Spleen (tissue), 11 donors: ENCODE measurements around the gene NAALADL2. TPM values are rescaled to one million over a fixed set of nuclear protein-coding genes. Genes with fewer than 3 reads are reported as not detected.
"Not testable (repeated sequence)": the region's sequence is repeated elsewhere in the genome, so short reads cannot be mapped to it uniquely, and the experiment has no call there.

Source experiments
- DNase-seq: peaks from one replicate; pipeline ENCODE4 v3.0.0-alpha.2; 2020
- H3K27ac ChIP-seq, 8 donors: fragments of 200-600 bp; sonication (generic) in 7 of 8; 1 replicate in 4 of 8; 2 replicates in 4 of 8; pipeline versions ENCODE4 v1.5.0 to v1.8.0; 2016 to 2021; ENCODE audit warnings: inconsistent platforms in 4 of 8, mild to moderate bottlenecking in 4 of 8, moderate library complexity in 1 of 8
- H3K27me3 ChIP-seq, 7 donors: fragments of 200-600 bp; sonication (generic) in 6 of 7; replicated peaks in 1 of 7; 1 replicate in 4 of 7; 2 replicates in 3 of 7; pipeline versions ENCODE4 v1.5.0 to v1.8.0; 2016 to 2021; ENCODE audit warnings: inconsistent platforms in 3 of 7, mild to moderate bottlenecking in 1 of 7
- H3K36me3 ChIP-seq, 6 donors: fragments of 200-600 bp; sonication (generic) in 5 of 6; 1 replicate in 4 of 6; 2 replicates in 2 of 6; pipeline versions ENCODE4 v1.5.0 to v1.8.0; 2016 to 2021; ENCODE audit warnings: inconsistent platforms in 2 of 6
- H3K4me1 ChIP-seq, 6 donors: fragments of 200-600 bp; sonication (generic) in 5 of 6; 1 replicate in 3 of 6; 2 replicates in 3 of 6; pipeline versions ENCODE4 v1.5.0 to v1.8.0; 2016 to 2021; ENCODE audit warnings: inconsistent platforms in 3 of 6
- H3K4me3 ChIP-seq, 8 donors: fragments of 200-600 bp; sonication (generic) in 7 of 8; 1 replicate in 4 of 8; 2 replicates in 4 of 8; pipeline versions ENCODE4 v1.5.0 to v1.8.0; 2016 to 2021; ENCODE audit warnings: inconsistent platforms in 4 of 8, mild to moderate bottlenecking in 4 of 8, moderate library complexity in 2 of 8
- H3K9me3 ChIP-seq, 8 donors: fragments of 200-600 bp; sonication (generic) in 7 of 8; 1 replicate in 4 of 8; 2 replicates in 4 of 8; pipeline versions ENCODE4 v1.5.0 to v1.8.0; 2016 to 2021; ENCODE audit warnings: inconsistent platforms in 4 of 8
- CTCF ChIP-seq, 11 experiments: fragments of 200-600 bp in 7 of 11; fragments of 450-650 bp in 4 of 11; sonication (generic) in 4 of 11; IDR thresholded peaks in 8 of 11; conservative IDR thresholded peaks in 3 of 11; 1 replicate in 7 of 11; 2 replicates in 4 of 11; pipeline versions ENCODE4 v1.4.0 to v1.8.0; 2016 to 2021; ENCODE audit warnings: antibody characterized with exemption in 11 of 11, inconsistent platforms in 4 of 11, mild to moderate bottlenecking in 1 of 11
- POLR2A ChIP-seq, 3 donors: fragments of 450-650 bp; IDR thresholded peaks; one replicate each; pipeline ENCODE4 v1.5.1; 2017; ENCODE audit warnings: antibody characterized with exemption in 3 of 3, mild to moderate bottlenecking in 1 of 3
- POLR2AphosphoS5 ChIP-seq, 3 donors: sonication (generic); formaldehyde crosslinking; IDR thresholded peaks; one replicate each; pipeline ENCODE4 v1.5.1; 2017; ENCODE audit warnings: antibody characterized with exemption in 3 of 3
- WGBS, 5 donors: extraction: QIAGEN DNeasy Blood & Tissue Kit in 3 of 5; methylation state at CpG; one replicate each; pipeline versions ENCODE4 v1.1.5 to v1.1.7; 2013 to 2018; 5-methylcytosine and 5-hydroxymethylcytosine counted together
- intact Hi-C: fragments of 100-400 bp; cut with DNase I; formaldehyde crosslinking; loops from one replicate; pipeline ENCODE4 v1.15.0; 2023; ENCODE audit warnings: low total_unique reads
- polyA plus RNA-seq, 3 donors: library from polyadenylated mRNA; stranded (reverse); fragments of 200-250 nt; gene quantifications; one replicate each; pipeline ENCODE4 v1.2.1, GENCODE V29; 2013
- total RNA-seq, 7 donors: library from RNA; depleted of rRNA in 3 of 7; stranded (reverse); fragments of >200 nt in 3 of 7; fragmentation: NEBNext Ultra II Directional in 4 of 7; extraction: Animal tissue kit (Norgen Biotek cat#: 25700) in 4 of 7; gene quantifications; one replicate each; pipeline versions ENCODE4 v1.1.0 to v1.2.1, GENCODE V29; 2016 to 2021
- donor health status: healthy with polysubstance abuse.
- donor health status: DM: no; HTN: no; CAD: no; lungs with moderate emphysema.
- donor health status: DM: no; HTN: no; CAD: no.
- donor health status: Bipolar disorder and iron deficiency.
- donor health status: healthy.
- donor health status: DM: no; HTN: no; CAD: no.
- donor health status: DM: yes; HTN: yes; CAD: no.

NAALADL2 gene
- total and polyA plus RNA-seq, 10 donors, result 0.09 to 14.4 (median 6.4) TPM

DNA sequence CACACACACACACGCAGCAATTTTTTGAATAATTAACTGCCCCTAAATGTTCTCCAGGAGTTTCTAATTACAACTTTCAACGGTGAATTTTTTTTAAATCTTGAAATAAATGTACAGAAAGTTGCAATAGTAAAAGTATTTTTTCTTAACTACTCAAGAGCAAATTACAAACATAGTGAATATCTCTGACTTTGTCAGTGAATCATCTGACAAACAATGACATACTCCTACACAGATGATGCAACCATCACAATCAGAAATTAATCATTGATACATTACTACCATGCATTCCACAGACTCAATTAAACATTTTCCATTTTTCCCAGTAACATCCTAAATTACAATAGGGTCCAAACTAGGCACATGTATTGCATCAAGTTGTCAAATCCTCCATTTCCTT, 597.3 kb downstream of the NAALADL2 start:
- Histone ChIP-seq H3K4me3 (no peak overlapping the region), H3K27me3 (no peaks in the 10 kb centered on the region), H3K9me3 (peaks cover 0 to 13% (median 12%) of the 10 kb centered on the region in 8 donors), H3K36me3 (no peaks in the 10 kb centered on the region), H3K27ac (no peak overlapping the region), H3K4me1 (no peaks in the 10 kb centered on the region)
- intact Hi-C loops, result no loop called here
- no peak for DNase-seq
- WGBS, 5 donors, result 78 to 86% (median 83%) methylated on average over 2 of the region's 2 CpGs
- TF ChIP-seq CTCF (IDR thresholded peaks at IDR 0.05 in 8 of 11, conservative IDR thresholded peaks at IDR 0.05 in 3 of 11) (no peak), POLR2A (IDR thresholded peaks at IDR 0.05) (no peak), POLR2AphosphoS5 (IDR thresholded peaks at IDR 0.05) (no peak)

DNA sequence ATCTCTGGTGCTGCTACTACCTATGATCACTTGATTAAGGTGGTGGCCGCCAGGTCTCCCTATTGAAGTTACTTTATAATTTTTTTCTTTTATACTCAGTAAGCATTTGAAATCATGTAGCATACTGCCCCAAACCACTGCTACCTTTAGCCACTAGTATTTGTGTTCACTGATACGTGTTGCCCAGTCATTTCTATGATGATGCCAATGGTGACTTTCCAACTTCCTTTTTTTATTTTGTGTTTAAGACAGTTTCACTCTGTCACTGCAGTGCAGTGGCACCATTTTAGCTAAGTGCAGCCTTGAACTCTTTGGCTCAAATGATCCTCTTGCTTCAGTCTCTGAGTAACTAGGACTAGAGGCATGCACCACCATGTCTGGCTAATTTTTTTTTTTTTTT, 598.2 kb downstream of the NAALADL2 start:
- intact Hi-C loops, result no loop called here
- DNase-seq, result no peak
- no peaks in the 10 kb centered on the region for H3K36me3 ChIP-seq
- no peak overlapping the region for H3K4me3 ChIP-seq
- no peaks in the 10 kb centered on the region for H3K27me3 ChIP-seq
- no peak for TF ChIP-seq POLR2AphosphoS5 (IDR thresholded peaks at IDR 0.05)
- no peak for TF ChIP-seq CTCF (IDR thresholded peaks at IDR 0.05 in 8 of 11, conservative IDR thresholded peaks at IDR 0.05 in 3 of 11)
- no peak for TF ChIP-seq POLR2A (IDR thresholded peaks at IDR 0.05)
- H3K9me3 ChIP-seq, result peaks cover 0 to 19% (median 12%) of the 10 kb centered on the region in 8 donors
- H3K27ac ChIP-seq, result no peak overlapping the region
- H3K4me1 ChIP-seq, result no peaks in the 10 kb centered on the region
- 79 to 86% (median 84%) methylated on average over 2 of the region's 2 CpGs for WGBS, 5 donors

GRCh38 chr3:175460849-175461399, 601.8 kb downstream of the NAALADL2 start:
- H3K27me3 ChIP-seq, H3K27ac ChIP-seq, DNase-seq, intact Hi-C loops, H3K4me1 ChIP-seq, H3K4me3 ChIP-seq, H3K36me3 ChIP-seq: not testable (repeated sequence)
- peaks cover 0 to 19% (median 12%) of the 10 kb centered on the region in 8 donors for H3K9me3 ChIP-seq
- WGBS, 5 donors, result 76 to 92% (median 82%) methylated on average over 4 of the region's 4 CpGs

DNA sequence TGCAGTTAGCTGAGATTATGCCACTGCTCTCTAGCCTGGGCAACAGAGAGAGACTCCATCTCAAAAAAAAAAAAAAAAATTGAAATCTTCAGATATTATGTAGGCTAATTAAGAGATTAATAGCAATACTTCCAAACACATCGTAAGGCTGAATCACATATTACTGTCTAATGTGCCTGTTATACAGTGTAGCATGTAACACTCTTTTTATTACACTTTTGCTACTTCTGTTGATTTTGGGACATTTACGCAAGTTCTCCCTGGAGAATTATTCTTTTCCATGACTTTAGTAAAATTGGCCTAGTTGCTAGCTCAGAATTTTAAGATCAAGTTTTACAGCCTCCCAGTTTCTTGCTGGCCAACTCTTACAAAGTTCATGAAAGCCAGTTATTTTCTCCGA, 605.2 kb downstream of the NAALADL2 start:
- TF ChIP-seq POLR2AphosphoS5 (IDR thresholded peaks at IDR 0.05), result no peak
- TF ChIP-seq CTCF (IDR thresholded peaks at IDR 0.05 in 8 of 11, conservative IDR thresholded peaks at IDR 0.05 in 3 of 11), result no peak
- no peak for TF ChIP-seq POLR2A (IDR thresholded peaks at IDR 0.05)
- Histone ChIP-seq H3K27me3 (no peaks in the 10 kb centered on the region), H3K4me3 (no peak overlapping the region), H3K36me3 (no peaks in the 10 kb centered on the region), H3K4me1 (no peaks in the 10 kb centered on the region), H3K27ac (no peak overlapping the region), H3K9me3 (peaks cover 0 to 19% (median 12%) of the 10 kb centered on the region in 8 donors)
- 91 to 96% (median 95%) methylated on average over 3 of the region's 3 CpGs for WGBS, 5 donors
- DNase-seq, result no peak
- intact Hi-C loops, result no loop called here

- intact Hi-C loops, result no loop called here
- no peaks in the 10 kb centered on the region for H3K27me3 ChIP-seq
- TF ChIP-seq POLR2A (IDR thresholded peaks at IDR 0.05), result no peak
- TF ChIP-seq POLR2AphosphoS5 (IDR thresholded peaks at IDR 0.05), result no peak
- TF ChIP-seq CTCF (IDR thresholded peaks at IDR 0.05 in 8 of 11, conservative IDR thresholded peaks at IDR 0.05 in 3 of 11), result no peak
- H3K4me3 ChIP-seq, result no peak overlapping the region
- no peak overlapping the region for H3K27ac ChIP-seq
- DNase-seq, result no peak
- no peaks in the 10 kb centered on the region for H3K36me3 ChIP-seq
- H3K4me1 ChIP-seq, result no peaks in the 10 kb centered on the region
- H3K9me3 ChIP-seq, result no peaks in the 10 kb centered on the region
These were observed 610.0 kb downstream of the NAALADL2 start for GRCh38 chr3:175469124-175469523.
